NB4 (cell line): ENCODE measurements around the gene TSPAN4.
A peak's percentile ranks its signal among the peaks of the same experiment; 100 is the strongest.

ENCODE experiments used
- DNase-seq: peaks from one replicate; pipeline ENCODE4 v3.0.0; 2010; ENCODE audit warnings: low read depth
- H3K4me3 ChIP-seq: one replicate; pipeline ENCODE4 v1.5.1; 2011; ENCODE audit warnings: mild to moderate bottlenecking, low read depth, low read length, moderate library complexity
- MYC ChIP-seq: IDR thresholded peaks from 2 replicates; pipeline ENCODE4 v1.6.1; 2011; ENCODE audit warnings: low read depth, low read length
- POLR2A ChIP-seq: IDR thresholded peaks from 2 replicates; pipeline ENCODE4 v1.6.1; 2011; ENCODE audit warnings: mild to moderate bottlenecking; ENCODE audit not compliant: insufficient read length; ENCODE audit errors: extremely low read depth
- TF ChIP-seq, protein P1 (sequence below): IDR thresholded peaks from one replicate; pipeline ENCODE4 v1.5.1; 2012; ENCODE audit warnings: low read depth, low read length
- TF ChIP-seq, protein P2 (sequence below): IDR thresholded peaks from 2 replicates; pipeline ENCODE4 v1.6.1; 2011; ENCODE audit warnings: low read depth, low read length

Gene TSPAN4

DNA sequence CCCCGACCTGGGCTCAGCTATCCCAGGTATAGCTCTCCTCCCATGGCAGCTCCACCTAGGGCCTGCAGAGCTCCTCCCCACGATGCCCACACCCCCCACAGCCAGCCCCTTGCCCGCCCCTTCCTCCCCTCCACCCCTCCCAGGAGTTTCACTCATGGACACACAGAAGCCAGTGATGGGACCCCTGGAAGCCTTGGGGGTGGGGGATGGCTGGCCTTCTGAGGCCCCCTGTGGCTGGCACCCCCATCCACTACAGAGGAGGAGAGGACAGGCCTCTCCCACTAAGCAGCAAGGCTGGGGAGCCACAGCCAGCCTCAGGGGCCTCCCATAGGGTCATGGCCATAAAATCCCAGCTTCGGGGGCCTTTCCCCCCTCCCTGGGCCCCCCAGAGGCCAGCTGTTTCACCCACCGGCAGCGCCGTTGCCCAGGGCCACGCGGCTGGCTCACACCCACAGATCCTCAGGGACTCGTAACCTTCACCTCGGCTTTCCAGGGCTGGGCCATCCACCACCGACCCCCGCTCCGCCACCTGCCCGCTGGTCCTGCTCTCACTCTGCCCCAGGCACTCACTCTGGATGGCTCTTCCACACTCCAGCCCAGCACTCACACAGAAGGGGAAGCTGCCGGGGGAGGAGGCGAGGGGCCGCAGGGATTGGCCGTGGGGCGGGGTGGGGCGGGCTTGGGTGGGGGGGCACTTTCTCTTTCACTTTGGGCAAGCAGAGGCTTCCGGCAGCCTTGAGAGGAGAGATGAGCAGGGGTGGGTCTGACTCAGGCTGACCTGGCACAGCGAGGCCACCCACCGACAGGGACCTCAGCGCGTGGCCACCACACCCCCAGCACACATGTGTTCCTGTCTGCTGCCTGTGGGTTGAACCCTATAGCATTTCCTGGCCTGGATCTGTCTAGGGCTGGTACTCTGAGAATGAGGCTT is 46.8 kb upstream of the TSPAN4 start:
- H3K4me3 ChIP-seq: peak overlapping the region; percentile 69
- peak; percentile 90 for DNase-seq
- no peak; the same call in 1 of the 2 replicates for TF ChIP-seq MYC
- TF ChIP-seq POLR2A: peak; percentile 24
- TF ChIP-seq, protein P1, sequence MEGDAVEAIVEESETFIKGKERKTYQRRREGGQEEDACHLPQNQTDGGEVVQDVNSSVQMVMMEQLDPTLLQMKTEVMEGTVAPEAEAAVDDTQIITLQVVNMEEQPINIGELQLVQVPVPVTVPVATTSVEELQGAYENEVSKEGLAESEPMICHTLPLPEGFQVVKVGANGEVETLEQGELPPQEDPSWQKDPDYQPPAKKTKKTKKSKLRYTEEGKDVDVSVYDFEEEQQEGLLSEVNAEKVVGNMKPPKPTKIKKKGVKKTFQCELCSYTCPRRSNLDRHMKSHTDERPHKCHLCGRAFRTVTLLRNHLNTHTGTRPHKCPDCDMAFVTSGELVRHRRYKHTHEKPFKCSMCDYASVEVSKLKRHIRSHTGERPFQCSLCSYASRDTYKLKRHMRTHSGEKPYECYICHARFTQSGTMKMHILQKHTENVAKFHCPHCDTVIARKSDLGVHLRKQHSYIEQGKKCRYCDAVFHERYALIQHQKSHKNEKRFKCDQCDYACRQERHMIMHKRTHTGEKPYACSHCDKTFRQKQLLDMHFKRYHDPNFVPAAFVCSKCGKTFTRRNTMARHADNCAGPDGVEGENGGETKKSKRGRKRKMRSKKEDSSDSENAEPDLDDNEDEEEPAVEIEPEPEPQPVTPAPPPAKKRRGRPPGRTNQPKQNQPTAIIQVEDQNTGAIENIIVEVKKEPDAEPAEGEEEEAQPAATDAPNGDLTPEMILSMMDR: no peak
- TF ChIP-seq, protein P2, sequence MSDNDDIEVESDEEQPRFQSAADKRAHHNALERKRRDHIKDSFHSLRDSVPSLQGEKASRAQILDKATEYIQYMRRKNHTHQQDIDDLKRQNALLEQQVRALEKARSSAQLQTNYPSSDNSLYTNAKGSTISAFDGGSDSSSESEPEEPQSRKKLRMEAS: peak; percentile 92

DNA sequence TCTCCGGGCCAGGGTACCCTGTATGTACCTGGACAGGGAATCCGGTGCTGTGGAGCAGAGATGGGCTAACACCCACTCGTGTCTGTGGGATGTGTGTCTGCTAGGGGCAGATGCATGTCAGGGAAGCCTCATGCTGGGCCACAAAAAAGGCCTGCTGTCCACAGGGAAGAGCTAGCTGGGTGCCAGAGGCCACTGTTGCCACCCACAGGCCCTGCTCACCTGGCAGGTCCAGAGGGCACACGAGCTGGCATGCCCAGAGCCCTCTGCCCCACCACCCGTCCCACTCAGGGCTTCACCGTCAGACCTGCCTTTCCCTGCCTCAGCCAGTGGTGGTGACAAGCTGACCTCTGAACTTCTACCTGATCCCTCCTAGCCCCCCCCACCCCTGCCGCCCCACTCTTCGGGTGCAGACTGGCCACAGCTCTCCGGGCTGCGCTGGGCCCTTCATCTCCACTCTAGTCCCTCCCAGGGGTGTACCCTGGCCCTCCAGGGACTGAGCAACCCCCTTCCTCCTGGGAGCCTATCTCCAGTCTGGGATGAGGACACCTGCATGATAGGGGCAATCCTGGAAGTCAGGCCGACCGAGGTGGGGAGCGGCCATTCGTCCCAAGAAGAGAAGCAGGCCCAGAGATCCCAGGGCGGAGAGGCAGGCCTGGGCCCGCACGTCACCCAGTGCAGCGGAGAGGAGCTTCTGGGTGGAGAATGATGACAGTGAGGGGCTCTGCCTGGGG is 45.9 kb upstream of the TSPAN4 start:
- H3K4me3 ChIP-seq: peak overlapping the region; percentile 69
- TF ChIP-seq MYC (no peak; the same call in none of the 2 replicates), POLR2A (no peak)
- TF ChIP-seq, protein P1: no peak
- TF ChIP-seq, protein P2: no peak
- no peak for DNase-seq

DNA sequence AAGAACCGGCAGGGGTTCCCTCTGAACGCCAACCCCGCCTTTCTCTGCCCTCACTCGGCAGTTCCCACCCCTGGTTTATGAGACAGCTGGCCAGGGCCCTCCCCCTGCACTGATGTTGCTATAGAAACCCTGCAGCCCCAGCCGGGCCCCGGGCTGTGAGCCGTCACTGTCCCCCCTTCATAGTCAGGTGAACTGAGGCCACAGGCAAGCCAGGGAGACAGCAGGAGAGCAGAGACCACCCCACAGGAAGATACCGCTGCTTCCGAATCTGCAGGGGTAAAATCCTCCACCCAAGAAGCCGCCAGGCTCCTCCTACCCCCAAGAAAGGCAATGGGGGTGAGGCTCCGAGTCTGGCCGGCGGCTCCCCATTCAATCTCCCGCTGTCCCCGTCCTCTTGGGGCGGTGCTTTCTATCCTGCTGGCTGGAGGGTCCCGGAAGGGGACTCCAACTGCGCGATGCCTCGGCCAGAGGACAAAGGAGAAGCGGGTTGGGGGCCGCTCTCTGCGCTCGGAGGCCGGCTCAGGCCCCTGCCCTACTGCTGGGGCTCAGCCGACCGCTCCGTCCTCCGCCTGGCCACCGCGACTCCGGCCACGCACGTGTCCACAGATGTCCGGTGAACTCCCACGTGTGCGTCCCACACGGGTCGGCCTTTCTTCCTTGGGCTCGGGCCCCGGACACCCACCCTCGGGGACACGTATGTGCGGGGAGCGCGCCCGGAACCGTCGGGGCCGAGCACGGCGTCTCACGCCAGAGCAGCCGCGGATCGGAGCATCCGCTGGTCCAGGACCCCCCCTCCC is 45.2 kb upstream of the TSPAN4 start:
- TF ChIP-seq, protein P2: peak; percentile 92
- TF ChIP-seq, protein P1: no peak
- TF ChIP-seq POLR2A: peak; percentile 15
- H3K4me3 ChIP-seq: peak overlapping the region; percentile 69
- peak; percentile 87 for DNase-seq

DNA sequence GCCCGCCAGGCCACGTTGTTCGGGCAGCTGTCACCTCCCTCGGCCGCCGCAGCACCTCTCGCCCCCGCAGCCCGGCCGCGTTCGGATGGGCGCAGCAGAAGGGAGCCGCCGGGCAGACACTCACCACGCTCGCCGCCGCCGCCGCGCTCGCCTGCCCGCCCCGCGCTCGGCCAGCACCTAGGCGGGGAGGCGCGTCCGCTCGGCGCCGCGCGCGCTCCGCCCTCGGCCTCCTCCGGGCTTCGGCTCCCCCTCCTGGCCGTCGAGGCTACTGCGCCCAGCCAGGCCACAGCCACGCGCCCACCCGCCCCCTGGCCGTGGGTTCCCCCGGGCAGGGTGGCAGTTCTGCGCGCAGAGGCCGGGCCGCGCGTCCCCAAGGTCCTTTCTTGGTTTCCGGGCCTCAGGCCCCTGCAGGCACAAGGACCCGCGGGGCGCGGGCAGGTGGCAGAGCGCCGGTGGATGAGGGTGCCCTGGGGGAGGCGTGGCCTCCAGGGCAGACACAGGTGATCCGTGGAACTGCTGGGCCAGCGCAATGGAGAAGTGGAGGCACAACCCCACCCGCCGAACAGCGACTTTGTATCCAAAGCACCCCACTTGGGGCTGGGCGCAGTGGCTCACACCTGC is 44.4 kb upstream of the TSPAN4 start, which contains the start of gene SLC25A22:
TSS of gene SLC25A22 (minus strand) at position 189 of the 621 bp plus-strand sequence. CDS start 3,275 bp downstream, outside the sequence.
- DNase-seq: peak; percentile 85
- H3K4me3 ChIP-seq: peak within 1 kb of the TSS; percentile 69
- TF ChIP-seq, protein P2: peak; percentile 48; the same call in 1 of the 2 replicates
- TF ChIP-seq MYC (peak; percentile 67), POLR2A (no peak)
- TF ChIP-seq, protein P1: peak; percentile 47
